GM19035 (cell line): ENCODE data around the gene ECEL1.

Source experiments
- ATAC-seq: cut with Tn5 transposase; IDR thresholded peaks from one replicate; pipeline ENCODE4 v1.9.1; 2021; ENCODE audit not compliant: unreplicated experiment

The ECEL1 gene

DNA sequence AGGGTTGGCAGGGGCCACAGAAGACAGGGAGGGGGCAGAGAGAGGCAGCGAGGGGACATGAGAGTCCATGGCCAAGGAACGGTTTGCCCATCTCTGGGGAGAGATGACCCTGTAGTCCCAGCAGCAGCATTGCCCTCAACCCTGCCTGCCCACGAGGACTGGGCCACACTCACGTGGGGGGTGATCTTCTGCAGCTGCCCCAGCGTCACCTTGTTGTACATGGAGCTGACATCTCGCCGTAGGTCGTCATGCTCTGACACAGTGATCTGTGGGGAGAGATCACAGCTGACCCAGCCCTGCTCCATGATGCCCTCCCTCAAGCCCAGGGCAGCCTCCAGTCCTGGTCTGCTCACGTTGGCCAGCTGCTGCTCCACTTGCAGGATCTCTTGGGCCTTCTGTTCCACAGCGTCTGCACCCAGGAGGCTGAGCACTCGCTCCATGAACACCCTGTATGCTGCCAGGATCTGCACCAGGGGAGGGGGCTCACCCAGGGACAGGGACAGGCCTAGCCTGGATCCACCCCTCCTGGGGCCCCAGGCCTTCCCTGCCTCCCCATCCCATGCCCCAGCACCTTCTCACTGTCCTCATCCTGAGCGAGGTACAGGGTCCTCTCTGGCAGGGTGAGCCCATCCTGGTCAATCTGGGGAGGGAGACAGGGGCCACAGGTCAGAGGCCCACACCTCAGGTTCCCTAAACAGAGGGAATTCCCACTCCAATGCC is 2.8 kb downstream of the ECEL1 start:
- no peak for ATAC-seq

DNA sequence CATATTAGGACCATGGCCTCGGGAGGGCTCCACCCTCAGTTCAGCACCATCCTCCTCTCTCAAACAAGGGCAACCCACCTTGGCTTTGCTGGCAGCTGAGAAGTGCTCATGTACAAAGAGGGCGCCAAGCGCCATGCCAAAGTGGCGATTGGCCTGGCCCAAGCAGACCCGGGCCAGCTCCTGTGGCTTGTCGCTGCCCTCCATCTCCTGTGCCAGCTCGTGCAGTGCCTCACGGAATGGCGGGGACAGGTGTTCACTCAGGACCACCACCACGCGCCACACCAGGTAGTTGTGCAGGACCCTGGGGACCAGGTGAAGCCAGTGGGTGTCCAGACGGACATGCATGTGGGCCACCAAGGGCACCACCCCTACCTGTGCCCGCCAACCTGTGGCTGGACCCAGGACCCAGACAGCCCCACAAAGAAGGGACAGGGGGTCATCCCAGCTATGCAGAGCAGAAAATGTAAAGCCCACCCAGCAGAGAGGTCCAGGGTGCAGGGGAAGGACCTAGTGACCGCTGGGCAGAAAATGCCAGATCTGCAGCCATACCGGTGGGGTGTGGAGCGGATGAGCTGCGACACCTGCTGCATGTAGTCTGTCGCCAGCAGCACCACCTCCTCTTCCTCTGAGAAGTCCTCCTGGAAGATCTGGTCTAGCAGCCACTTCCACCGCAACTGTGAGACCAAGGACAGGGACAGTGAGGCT is 3.6 kb downstream of the ECEL1 start:
- no peak for ATAC-seq

DNA sequence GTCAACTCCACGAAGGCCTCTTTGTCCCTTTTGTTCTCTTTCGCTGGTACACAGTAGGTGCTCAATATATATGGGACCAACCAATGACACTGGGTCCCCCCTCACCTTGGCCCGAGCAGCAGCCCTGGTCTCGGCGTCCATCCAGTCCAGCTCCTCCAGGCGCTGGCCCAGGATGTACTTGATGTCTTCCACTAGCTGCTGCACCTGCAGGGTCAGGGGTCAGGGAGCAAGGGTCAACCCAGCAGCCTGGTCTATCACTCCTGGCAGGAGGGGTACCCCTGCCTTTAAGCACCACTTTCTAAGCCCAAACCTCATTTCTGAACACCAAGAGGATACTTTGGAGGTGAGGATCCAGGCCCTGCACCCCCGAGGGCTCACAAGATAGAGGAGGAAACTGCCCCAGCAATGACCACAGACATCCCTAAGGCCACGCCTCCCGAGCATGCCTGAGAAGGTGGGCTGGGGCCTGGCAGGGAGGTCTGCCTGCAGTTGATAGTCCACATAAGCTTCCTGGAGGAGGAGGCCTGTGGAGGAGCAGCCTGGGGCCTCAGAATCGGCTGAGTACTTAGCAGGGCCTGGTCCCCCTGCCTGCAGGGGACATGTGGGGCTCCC is 4.2 kb downstream of the ECEL1 start:
- no peak for ATAC-seq

DNA sequence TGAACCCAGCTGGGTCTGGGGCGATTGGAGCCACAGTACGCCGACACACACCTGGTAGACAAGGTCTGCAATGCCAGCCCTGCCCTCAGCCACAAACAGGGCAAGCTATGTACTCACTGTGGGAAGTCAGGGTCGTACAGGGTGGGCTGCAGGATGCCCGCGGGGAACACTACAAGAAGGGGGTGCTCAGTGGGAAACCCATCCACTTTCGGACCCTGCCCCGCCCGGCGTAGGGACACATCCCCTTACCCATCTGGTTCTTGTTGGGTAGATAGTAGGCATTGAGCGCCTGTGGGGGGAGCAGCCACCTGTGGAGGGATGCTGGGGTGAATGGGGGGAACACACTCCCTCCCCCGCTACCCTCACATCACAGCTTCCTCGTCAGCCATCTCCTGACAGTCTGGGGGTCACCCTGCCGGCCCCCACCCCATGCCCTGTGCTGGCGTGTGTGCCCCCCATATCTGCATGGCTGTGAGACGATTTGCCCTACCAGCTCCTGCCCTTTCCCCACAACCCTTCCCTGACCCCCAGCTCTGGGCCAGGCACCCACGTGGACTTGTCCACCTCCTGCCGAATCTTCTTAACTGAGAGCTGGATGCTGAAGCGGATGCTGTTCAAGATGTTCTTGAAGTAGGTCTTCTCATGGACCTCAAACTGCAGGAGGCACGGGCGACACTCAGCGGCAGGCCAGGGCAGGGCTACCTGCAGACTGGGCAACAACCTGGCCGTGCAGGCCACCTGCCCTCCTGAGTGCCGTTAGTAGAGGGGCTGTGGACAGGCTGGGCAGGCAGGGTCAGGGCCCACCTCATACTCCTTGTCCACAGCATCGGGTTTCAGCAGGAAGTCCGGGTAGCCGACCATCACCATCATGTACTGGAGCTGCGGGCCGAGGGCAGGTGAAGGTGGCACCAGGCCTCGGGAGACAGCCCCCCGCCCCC is 5.1 kb downstream of the ECEL1 start:
- no peak for ATAC-seq

DNA sequence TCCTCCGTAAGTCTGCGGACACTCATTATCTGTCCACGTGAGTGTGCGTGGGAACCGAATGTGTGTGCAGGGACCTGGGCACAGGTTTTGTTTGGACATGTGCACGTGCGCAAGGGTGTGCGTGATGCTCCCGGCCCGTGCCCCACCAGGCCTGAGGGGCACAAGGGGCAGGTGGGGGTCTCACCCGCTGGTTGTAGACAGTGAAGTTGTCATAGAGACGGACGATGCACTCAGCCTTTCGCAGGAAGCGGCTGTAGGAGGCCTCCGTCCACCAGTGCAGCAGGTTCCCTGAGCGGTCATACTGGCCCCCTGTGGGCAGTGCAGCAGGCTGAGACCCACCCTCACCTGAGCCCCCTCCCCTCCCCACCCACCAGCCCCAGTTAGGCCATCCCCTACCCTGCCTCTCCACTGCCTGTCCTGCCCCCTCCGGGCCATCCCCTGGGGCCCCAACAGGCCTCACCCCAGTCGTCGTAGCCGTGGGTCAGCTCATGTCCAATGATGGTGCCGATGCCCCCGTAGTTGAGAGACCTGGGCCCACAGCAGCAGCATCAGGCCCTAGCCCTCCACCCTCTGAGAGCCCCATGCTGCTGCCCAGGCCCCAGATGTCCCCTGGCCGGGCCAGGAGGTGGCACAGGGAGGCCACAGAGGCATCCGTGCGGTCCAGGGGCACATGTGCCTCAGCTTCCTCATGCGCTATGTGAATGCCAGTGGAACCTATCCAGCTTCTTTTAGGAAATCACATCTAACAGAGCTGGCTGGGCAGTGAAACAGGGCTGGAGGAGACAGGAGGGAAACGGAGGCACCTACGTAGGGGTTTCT is 6.1 kb downstream of the ECEL1 start:
- no peak for ATAC-seq

DNA sequence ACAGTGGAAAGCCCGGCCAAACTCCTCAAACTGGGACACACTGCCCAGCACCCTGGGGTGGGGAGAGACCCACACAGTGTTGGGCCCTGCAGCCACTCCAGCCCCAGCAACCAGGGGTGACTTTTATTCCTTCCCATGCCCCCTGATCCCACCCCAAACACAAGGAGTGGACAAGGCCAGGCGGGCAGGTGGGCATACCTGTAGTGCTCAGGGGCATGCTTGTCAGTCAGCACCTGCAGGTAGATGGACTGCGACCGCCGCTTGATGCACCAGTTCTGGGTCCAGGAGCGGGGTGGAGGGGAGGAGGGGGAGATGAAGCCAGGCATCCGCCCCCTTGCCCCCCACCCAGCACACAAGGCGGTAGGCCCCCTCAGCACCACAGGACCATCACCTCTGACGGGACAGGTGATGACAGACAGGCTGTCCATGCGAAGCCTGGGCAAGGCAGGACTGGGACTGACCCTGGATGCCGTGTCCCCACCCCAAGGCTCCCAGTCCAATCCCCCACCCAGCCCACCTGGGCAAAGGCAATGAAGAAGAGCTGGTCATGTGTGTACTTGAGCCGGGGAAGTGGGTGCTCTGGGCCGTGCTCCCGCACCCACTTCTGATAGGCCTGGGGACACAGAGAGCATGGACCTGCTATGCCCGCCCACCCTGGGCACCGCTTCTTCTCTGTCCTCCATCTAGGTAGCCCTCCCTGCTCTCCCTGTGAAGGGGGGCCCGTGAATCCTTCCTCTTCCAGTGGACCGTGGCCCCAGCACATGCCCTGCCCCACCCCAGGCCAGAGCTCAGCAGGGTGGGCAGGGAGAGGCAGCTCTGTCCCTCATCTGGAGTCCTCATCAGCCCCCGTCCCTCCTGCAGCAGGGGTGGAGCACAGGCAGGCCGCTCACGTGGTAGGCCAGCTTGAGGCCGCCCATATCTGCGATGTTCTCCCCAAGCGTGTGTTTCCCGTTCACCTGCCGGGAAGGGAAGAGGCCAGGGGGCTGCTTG is 7.1 kb downstream of the ECEL1 start:
- no peak for ATAC-seq

DNA sequence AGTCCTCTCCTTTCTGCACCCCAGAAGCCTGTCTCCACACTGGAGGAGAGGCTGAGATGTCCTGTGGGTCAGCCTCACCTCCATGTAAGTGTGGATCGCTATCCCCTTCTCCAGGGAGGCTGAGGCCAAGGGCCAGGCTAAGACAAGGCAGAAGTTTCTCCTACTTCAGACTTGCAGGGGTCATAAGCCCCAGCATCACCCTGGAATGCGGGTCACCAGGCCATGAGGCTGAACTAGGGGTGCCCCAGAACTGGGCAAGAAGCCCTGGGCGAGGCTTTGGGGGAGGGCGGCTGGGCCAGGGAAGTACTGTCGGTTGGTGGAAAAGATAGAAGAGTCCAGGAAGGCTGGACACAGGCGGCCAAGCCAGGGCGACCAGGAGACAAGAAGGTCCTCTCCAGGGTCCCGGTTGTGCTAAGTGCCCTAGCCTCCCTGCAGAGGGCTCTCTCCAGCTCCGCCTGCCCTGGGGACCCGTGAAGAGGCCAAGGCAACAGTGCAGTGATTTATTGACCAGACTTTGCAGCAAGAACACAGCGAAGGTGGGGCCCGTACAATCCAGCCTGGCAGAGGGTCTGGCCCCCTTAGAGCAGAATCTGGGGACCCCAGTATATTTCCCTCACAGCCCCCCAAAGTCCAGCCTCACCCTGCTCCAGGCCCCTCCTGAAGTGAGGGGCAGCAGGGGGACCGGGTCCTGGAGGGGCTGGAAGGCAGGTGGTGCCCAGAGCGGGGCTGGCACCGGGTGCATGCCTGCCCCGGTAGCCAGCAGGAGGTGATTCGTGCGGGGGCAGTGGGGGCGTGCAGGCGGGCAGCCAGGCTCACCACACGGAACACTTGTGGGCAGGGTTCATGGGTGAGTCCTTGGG is 8.1 kb downstream of the ECEL1 start:
- ATAC-seq = no peak

DNA sequence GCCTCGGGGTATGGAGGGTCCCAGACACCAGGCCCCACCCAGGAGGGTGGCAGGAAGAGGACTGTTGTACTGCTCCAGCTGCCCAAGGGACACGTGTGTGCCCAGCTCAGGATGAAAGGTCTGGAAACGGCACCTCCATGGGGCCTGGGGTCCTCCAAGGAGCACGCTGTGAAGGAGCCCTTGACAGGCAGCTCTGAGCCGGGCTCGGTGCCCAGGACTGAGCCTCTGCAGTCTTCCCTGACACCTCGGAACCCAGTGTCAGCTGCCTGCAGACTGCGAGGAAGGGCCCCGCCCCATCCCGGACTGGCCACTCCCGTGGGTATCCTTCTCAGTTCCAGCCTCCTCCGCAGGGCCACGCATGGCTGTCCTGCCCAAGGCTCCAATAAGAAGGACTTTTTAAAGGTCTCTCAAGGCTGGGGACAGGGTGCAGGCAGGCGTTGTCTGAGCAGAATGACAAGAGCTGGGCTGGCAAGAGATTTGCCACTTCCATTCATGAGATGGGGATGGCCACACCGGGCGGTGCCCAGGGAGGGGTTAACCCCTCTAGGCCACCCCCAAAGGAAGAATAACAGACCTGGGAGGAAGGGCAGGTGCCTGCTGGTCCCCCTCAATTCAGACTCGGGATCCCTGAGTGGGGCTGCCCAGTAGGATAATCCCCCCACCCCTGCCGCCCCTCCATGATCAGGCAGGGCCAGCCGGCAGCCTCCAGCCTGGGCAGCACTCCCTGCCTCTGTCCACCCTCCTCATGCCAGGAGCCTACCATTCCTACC is 8.9 kb downstream of the ECEL1 start:
- ATAC-seq = no peak

DNA sequence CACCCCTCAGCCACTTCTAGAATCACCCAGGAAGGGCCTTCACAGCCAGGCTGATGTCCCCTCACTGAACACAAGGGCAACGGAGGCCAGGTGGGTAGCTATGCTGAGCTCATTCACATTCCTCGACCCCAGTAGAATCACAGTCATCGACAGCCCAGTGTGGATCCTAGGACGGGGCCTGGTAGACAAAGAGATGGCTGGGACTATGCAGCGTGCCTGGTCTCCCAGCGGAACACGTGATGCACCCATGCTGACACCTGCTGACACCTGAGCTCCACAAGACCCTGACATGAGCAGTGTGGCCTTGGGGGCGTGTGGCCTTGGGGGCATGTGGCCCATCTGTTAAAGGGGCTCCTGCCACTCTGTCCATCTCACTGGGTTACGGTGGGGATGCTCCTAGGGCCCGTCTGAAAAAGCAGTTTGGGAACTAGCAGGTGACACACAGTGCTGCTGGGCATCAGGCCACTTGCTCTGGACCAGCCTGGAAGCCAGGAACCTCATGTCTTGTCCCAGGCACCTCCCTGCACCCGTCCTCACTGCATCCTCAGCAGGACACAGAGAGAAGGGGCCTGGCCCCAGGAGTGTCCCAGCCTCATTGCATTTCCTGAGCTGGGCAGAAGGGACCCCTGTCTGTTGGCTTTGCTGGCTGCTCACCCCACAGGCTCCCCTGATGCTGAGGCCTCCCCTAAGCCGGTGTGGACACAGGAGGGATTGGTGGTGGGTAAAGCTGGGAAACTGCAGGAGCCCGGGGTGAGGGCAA is 9.7 kb downstream of the ECEL1 start:
- no peak for ATAC-seq

DNA sequence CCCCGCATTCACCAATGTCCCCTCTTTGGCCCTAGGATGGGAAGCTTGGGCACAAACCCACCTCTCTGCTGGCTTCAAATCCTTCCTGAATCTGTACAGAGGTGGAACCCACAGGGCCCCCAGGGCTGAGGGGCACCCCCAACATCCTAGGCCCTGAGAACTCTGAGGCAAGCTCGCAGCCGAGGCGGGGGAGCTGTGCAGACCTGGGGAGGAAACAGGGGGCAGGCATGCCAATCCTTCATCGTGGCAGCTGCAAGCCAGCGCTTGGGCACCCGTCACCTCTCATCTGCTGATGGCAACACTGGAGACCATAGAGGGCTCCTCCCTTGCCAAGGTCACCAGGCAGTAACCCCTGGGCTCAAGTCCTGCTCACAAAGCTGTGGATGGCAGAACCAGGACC is 10.8 kb downstream of the ECEL1 start:
- ATAC-seq = no peak

DNA sequence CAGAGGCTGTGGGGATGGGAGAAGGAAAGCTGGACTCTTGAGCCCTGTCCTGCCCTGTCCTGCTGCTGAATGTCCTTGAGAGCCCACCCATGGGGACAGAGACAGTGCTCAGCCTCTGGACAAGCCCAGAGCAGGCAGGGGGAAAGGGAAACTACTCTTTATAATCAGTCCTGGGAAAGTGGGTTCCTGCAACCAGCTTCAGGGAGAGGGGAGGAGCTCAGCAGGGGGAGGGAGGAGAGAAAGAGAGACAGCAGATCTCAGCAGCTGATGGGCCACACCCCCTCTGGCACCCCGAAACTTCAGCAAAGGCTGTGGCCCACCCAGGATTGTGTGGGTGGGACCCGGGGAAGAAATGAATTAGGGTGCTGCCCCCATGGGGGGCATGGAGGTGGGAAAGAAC is 11.6 kb downstream of the ECEL1 start:
- no peak for ATAC-seq

DNA sequence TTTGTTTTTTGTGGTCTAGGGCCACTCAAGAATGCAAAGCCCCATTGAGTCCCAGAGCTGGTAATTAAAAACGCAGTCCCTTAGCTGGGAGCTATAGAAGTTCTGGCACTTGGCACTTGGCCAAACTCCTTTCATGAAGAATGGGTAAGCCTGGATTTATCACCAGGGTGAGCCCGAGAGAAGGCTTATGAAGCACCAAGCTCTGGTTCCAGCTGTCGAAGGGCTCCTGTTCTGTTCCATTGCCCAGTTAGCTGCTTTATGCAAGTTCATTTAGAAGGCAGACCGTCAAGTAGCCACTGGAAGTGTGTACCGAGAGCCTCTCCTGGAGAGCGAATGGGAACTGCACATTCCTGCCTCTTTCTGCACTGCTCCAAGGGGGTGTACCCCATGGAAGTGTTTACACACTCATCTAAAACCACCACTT is 14.2 kb downstream of the ECEL1 start:
- ATAC-seq = no peak

DNA sequence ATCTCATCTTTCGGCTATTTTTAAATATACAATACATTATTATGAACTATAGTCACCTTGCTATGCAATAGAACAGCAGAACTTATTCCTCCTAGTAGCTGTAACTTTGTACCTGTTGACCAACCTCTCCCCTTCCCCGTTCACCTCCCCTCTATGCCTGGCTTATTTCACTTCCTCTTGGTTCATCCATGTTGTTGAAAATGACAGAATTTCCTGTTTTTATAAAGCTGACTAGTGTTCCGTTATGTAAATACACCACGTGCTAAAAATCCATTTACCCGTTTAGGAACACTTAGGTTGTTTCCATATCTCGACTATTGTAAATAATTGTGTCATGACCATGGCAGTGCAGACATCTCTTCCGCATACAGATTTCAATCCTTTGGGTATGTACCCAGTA is 21.4 kb downstream of the ECEL1 start:
- no peak for ATAC-seq

DNA sequence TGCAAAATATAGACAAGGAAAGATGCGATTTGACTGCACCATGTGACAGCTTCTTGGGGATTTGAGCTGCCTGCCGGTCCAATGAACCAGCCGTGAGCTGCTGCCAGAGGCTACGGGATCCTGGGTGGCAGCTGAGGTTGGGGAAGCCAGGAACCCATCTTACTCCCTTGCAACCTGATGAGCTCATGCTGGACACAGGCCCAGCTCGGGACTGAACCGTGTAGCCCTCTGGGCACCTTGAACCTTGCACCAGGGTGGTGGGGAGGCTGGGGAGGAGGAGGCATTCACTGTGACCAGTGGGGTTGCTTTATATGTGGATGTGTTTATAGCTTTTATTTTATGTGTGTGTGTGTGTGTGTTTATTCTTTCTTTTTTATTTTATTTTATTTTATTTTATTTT is 22.6 kb downstream of the ECEL1 start:
- no peak for ATAC-seq

DNA sequence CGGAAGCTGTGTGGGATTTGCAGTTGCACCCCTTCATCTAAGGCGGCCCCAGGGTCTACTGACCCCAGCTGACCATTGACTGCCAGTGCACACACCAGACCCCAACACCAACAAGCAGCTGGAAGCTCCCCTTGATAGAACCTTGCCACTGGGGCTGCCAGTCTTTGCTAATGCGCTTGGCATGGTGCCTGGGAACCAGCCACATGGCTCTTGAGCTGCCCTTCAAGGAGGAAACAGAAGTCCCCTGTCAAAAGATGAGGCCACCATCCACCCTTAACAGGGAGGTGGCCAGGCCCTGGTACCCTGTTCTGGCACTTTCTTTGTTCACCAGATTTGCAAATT is 23.1 kb downstream of the ECEL1 start:
- ATAC-seq = no peak

DNA sequence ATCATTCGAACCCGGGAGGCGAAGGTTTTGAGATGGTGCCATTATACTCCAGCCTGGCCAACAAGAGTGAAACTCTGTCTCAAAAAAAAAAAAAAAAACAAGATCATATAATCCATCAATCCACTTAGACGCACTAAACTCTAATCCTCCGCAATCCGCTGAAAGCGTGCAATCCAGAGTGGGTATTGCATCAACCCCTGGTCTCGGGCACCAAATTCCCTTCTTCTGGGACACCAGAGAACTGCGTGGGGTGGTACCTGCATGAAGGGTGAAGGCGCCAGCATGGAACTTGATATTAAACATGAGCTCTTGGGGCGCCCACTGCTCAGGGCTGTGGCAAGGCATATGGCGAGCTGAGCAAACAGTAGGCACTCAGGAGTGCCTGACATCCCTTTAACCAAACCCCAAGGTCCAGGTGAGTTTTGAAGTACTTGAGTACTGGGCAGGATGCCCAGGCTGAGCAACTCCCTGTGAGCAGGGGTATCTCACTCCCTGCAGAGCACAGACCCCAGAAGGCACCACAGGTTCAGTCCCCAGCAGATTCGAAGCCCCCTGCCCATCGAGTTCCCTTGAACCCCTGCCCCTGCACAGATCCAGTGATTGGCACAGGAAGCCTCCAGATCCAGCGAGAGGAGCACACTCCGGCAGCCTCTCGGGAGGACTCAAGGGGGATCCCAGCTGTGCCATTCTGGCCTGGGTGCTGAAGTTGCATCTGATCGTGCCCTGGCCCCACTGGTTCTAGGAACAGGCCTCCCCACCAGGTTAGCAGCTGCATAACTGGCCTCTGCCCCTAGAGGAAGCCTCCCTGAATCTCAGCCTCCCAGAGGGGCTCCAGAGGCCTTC is 23.7 kb downstream of the ECEL1 start:
- ATAC-seq = no peak
